Liver (tissue), 9 donors: ENCODE measurements around the gene MOV10L1. TPM values are rescaled to one million over a fixed set of nuclear protein-coding genes. Genes with fewer than 3 reads are reported as not detected.

Experiments used
- DNase-seq: peaks from one replicate; pipeline ENCODE4 v3.0.0-alpha.2; 2017; ENCODE audit warnings: low spot score
- H3K27ac ChIP-seq, 2 donors: one replicate each; pipeline ENCODE4 v1.7.0; 2013; ENCODE audit warnings: inconsistent platforms in 2 of 2, low read length in 2 of 2, control low read depth in 1 of 2, low read depth in 1 of 2, mild to moderate bottlenecking in 1 of 2
- H3K27me3 ChIP-seq, 4 donors: one replicate each; pipeline versions ENCODE4 v1.6.1 to v1.7.0; 2013; ENCODE audit warnings: low read length in 3 of 4, inconsistent platforms in 1 of 4, mild to moderate bottlenecking in 1 of 4, moderate library complexity in 1 of 4; ENCODE audit not compliant: control insufficient read depth in 4 of 4, insufficient read depth in 4 of 4
- H3K36me3 ChIP-seq, 4 donors: one replicate each; pipeline versions ENCODE4 v1.6.1 to v1.7.0; 2013; ENCODE audit warnings: low read length in 3 of 4, mild to moderate bottlenecking in 3 of 4, low read depth in 1 of 4, moderate library complexity in 1 of 4; ENCODE audit not compliant: control insufficient read depth in 4 of 4, insufficient read depth in 3 of 4
- H3K4me1 ChIP-seq, 4 donors: one replicate each; pipeline versions ENCODE4 v1.6.1 to v1.7.0; 2013; ENCODE audit warnings: low read length in 3 of 4, mild to moderate bottlenecking in 3 of 4, moderate library complexity in 1 of 4; ENCODE audit not compliant: control insufficient read depth in 4 of 4, insufficient read depth in 4 of 4
- H3K4me3 ChIP-seq, 3 donors: one replicate each; pipeline versions ENCODE4 v1.6.1 to v1.7.0; 2013; ENCODE audit warnings: low read length in 3 of 3, control low read depth in 1 of 3, low read depth in 1 of 3, mild to moderate bottlenecking in 1 of 3
- H3K9ac ChIP-seq, 2 donors: one replicate each; pipeline ENCODE4 v1.7.0; 2013; ENCODE audit warnings: low read length in 2 of 2, mild to moderate bottlenecking in 2 of 2, moderate library complexity in 2 of 2, control low read depth in 1 of 2, low read depth in 1 of 2
- H3K9me3 ChIP-seq, 4 donors: one replicate each; pipeline versions ENCODE4 v1.6.1 to v1.7.0; 2013; ENCODE audit warnings: low read length in 3 of 4; ENCODE audit not compliant: control insufficient read depth in 4 of 4
- EGR1 ChIP-seq, 2 donors: IDR thresholded peaks; 2 replicates each; pipeline ENCODE4 v1.6.1; 2016 to 2018; ENCODE audit warnings: antibody characterized with exemption in 2 of 2, low read depth in 2 of 2
- FOXA1 ChIP-seq: IDR thresholded peaks from 2 replicates; pipeline ENCODE4 v1.6.1; 2016; ENCODE audit warnings: antibody characterized with exemption
- FOXA2 ChIP-seq: IDR thresholded peaks from 2 replicates; pipeline ENCODE4 v1.6.1; 2016; ENCODE audit warnings: antibody characterized with exemption
- GABPA ChIP-seq, 2 donors: IDR thresholded peaks in 1 of 2; conservative IDR thresholded peaks in 1 of 2; 2 replicates each; pipeline ENCODE4 v1.6.1; 2016; ENCODE audit warnings: antibody characterized with exemption in 2 of 2, mild to moderate bottlenecking in 1 of 2, moderate library complexity in 1 of 2
- HNF4A ChIP-seq, 2 donors: conservative IDR thresholded peaks; 2 replicates each; pipeline ENCODE4 v1.6.1; 2016; ENCODE audit warnings: antibody characterized with exemption in 2 of 2, mild to moderate bottlenecking in 2 of 2
- HNF4G ChIP-seq: IDR thresholded peaks from 2 replicates; pipeline ENCODE4 v1.6.1; 2016; ENCODE audit warnings: antibody characterized with exemption
- JUND ChIP-seq, 2 donors: IDR thresholded peaks; 2 replicates each; pipeline ENCODE4 v1.6.1; 2016; ENCODE audit warnings: antibody characterized with exemption in 2 of 2
- NR2F2 ChIP-seq: IDR thresholded peaks from 2 replicates; pipeline ENCODE4 v1.6.1; 2016; ENCODE audit warnings: antibody characterized with exemption
- RAD21 ChIP-seq, 2 donors: IDR thresholded peaks; 2 replicates each; pipeline ENCODE4 v1.6.1; 2016; ENCODE audit warnings: antibody characterized with exemption in 2 of 2, mild to moderate bottlenecking in 2 of 2
- RXRA ChIP-seq, 2 donors: IDR thresholded peaks; 2 replicates each; pipeline ENCODE4 v1.6.1; 2017 to 2018; ENCODE audit warnings: antibody characterized with exemption in 2 of 2, mild to moderate bottlenecking in 1 of 2
- SP1 ChIP-seq: IDR thresholded peaks from 2 replicates; pipeline ENCODE4 v1.6.1; 2018; ENCODE audit warnings: antibody characterized with exemption, mild to moderate bottlenecking
- TAF1 ChIP-seq: conservative IDR thresholded peaks from 2 replicates; pipeline ENCODE4 v1.6.1; 2016; ENCODE audit warnings: antibody characterized with exemption, mild to moderate bottlenecking
- YY1 ChIP-seq: IDR thresholded peaks from 2 replicates; pipeline ENCODE4 v1.6.1; 2016; ENCODE audit warnings: antibody characterized with exemption, mild to moderate bottlenecking
- WGBS: extraction: QIAGEN DNeasy Blood & Tissue Kit; methylation state at CpG from one replicate; pipeline ENCODE4 v1.1.7; 2013; 5-methylcytosine and 5-hydroxymethylcytosine counted together
- polyA plus RNA-seq, 2 donors: library from polyadenylated mRNA; stranded (reverse) in 1 of 2; unstranded in 1 of 2; fragments of 200-250 nt in 1 of 2; fragments of >200 nt in 1 of 2; fragmentation: Nextera tagmentation in 1 of 2; extraction: Ambion mirVana in 1 of 2; gene quantifications; one replicate each; pipeline versions ENCODE4 v1.2.1 to v1.2.3, GENCODE V29; 2013 to 2015
- total RNA-seq, 2 donors: library from RNA; depleted of rRNA; stranded (reverse); fragments of >200 nt; gene quantifications; one replicate each; pipeline ENCODE4 v1.2.3, GENCODE V29; 2014
- TF ChIP-seq, protein P1 (sequence below): IDR thresholded peaks from 2 replicates; pipeline ENCODE4 v1.6.1; 2016; ENCODE audit warnings: antibody characterized with exemption
- TF ChIP-seq, protein P2 (sequence below): IDR thresholded peaks from 2 replicates; pipeline ENCODE4 v1.6.1; 2016; ENCODE audit warnings: antibody characterized with exemption, mild to moderate bottlenecking
- TF ChIP-seq, protein P3 (sequence below): IDR thresholded peaks from 2 replicates; pipeline ENCODE4 v1.6.1; 2016; ENCODE audit warnings: antibody characterized with exemption
- TF ChIP-seq, protein P4 (sequence below): fragments of 150-350 bp; IDR thresholded peaks from 2 replicates; pipeline ENCODE4 v1.5.1; 2017; ENCODE audit warnings: improper control_type of control experiment, low read depth, low read length; ENCODE audit not compliant: missing input control
- TF ChIP-seq, protein P5 (sequence below): IDR thresholded peaks from 2 replicates; pipeline ENCODE4 v1.6.1; 2016; ENCODE audit warnings: antibody characterized with exemption
- donor health status: healthy.
- donor health status: healthy.
- donor health status: healthy.
- donor health status: healthy.
- donor health status: healthy.

The MOV10L1 gene
- total and polyA plus RNA-seq, 4 donors, result 0.07 to 0.47 (median 0.17) TPM

DNA sequence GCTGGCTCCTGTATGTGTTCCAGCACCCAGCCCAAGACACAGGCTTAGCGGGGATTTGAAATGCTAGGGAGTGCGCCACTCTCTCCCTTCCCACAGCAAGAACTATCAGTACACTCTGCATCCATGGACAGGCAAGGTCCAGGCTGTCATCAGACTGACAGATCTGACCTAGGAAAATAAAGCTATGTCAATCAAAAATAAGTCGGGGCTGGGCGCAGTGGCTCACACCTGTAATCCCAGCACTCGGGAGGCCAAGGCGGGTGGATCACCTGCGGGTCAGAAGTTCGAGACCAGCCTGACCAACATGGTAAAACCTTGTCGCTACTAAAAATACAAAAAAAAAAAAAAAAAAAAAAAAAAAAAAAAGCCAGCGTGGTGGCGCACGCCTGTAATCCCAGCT lies 1.7 kb upstream of the MOV10L1 start:
- DNase-seq, result no peak
- no peaks in the 10 kb centered on the region for H3K36me3 ChIP-seq
- WGBS, result 93% methylated on average over 12 of the region's 12 CpGs
- TF ChIP-seq NR2F2 (no peak), EGR1 (IDR thresholded peaks at IDR 0.05; ENCODE audit: low read depth in 2 of 2) (no peak), SP1 (no peak), RXRA (IDR thresholded peaks at IDR 0.05) (no peak), FOXA2 (no peak), GABPA (IDR thresholded peaks at IDR 0.05 in 1 of 2, conservative IDR thresholded peaks at IDR 0.05 in 1 of 2) (no peak), FOXA1 (no peak)
- TF ChIP-seq, protein P1, sequence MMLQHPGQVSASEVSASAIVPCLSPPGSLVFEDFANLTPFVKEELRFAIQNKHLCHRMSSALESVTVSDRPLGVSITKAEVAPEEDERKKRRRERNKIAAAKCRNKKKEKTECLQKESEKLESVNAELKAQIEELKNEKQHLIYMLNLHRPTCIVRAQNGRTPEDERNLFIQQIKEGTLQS, result no peak
- TF ChIP-seq, protein P2, sequence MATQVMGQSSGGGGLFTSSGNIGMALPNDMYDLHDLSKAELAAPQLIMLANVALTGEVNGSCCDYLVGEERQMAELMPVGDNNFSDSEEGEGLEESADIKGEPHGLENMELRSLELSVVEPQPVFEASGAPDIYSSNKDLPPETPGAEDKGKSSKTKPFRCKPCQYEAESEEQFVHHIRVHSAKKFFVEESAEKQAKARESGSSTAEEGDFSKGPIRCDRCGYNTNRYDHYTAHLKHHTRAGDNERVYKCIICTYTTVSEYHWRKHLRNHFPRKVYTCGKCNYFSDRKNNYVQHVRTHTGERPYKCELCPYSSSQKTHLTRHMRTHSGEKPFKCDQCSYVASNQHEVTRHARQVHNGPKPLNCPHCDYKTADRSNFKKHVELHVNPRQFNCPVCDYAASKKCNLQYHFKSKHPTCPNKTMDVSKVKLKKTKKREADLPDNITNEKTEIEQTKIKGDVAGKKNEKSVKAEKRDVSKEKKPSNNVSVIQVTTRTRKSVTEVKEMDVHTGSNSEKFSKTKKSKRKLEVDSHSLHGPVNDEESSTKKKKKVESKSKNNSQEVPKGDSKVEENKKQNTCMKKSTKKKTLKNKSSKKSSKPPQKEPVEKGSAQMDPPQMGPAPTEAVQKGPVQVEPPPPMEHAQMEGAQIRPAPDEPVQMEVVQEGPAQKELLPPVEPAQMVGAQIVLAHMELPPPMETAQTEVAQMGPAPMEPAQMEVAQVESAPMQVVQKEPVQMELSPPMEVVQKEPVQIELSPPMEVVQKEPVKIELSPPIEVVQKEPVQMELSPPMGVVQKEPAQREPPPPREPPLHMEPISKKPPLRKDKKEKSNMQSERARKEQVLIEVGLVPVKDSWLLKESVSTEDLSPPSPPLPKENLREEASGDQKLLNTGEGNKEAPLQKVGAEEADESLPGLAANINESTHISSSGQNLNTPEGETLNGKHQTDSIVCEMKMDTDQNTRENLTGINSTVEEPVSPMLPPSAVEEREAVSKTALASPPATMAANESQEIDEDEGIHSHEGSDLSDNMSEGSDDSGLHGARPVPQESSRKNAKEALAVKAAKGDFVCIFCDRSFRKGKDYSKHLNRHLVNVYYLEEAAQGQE, result no peak
- TF ChIP-seq, protein P3, sequence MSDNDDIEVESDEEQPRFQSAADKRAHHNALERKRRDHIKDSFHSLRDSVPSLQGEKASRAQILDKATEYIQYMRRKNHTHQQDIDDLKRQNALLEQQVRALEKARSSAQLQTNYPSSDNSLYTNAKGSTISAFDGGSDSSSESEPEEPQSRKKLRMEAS, result no peak
- H3K9me3 ChIP-seq, result no peaks in the 10 kb centered on the region
- H3K4me1 ChIP-seq, result no peaks in the 10 kb centered on the region
- H3K27ac ChIP-seq, result no peak overlapping the region
- no peak overlapping the region for H3K4me3 ChIP-seq
- peaks cover 0 to under 1% (median 0%) of the 10 kb centered on the region in 4 donors for H3K27me3 ChIP-seq
- H3K9ac ChIP-seq, result no peak overlapping the region

DNA sequence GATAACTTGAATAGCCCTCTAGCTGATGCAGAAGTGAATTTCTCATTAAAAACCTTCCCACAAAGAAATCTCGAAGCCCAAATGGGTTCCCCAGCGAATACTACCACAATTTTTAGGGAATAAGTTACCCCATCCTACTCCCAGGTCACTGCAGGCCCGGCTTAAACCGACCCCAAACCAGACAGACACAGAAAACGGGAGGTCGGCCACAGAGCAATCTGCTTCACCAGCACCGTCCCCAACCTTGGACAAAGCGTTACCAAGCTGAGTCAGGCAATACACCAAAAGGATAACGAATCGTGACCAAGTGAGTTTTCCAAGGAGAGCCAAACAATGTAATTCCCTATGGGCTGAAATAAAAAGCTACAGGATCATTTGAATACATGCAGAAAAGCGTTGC lies 575 bp upstream of the MOV10L1 start:
- H3K36me3 ChIP-seq, result no peaks in the 10 kb centered on the region
- H3K4me1 ChIP-seq, result no peaks in the 10 kb centered on the region
- TF ChIP-seq RAD21 (IDR thresholded peaks at IDR 0.05) (no peak), RXRA (IDR thresholded peaks at IDR 0.05) (no peak), TAF1 (no peak), NR2F2 (no peak), JUND (IDR thresholded peaks at IDR 0.05) (no peak), FOXA1 (no peak), HNF4G (no peak), HNF4A (conservative IDR thresholded peaks at IDR 0.05) (no peak), FOXA2 (no peak), EGR1 (IDR thresholded peaks at IDR 0.05; ENCODE audit: low read depth in 2 of 2) (no peak), GABPA (IDR thresholded peaks at IDR 0.05 in 1 of 2, conservative IDR thresholded peaks at IDR 0.05 in 1 of 2) (no peak), SP1 (no peak), YY1 (no peak)
- TF ChIP-seq, protein P2, result no peak
- TF ChIP-seq, protein P4, sequence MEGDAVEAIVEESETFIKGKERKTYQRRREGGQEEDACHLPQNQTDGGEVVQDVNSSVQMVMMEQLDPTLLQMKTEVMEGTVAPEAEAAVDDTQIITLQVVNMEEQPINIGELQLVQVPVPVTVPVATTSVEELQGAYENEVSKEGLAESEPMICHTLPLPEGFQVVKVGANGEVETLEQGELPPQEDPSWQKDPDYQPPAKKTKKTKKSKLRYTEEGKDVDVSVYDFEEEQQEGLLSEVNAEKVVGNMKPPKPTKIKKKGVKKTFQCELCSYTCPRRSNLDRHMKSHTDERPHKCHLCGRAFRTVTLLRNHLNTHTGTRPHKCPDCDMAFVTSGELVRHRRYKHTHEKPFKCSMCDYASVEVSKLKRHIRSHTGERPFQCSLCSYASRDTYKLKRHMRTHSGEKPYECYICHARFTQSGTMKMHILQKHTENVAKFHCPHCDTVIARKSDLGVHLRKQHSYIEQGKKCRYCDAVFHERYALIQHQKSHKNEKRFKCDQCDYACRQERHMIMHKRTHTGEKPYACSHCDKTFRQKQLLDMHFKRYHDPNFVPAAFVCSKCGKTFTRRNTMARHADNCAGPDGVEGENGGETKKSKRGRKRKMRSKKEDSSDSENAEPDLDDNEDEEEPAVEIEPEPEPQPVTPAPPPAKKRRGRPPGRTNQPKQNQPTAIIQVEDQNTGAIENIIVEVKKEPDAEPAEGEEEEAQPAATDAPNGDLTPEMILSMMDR, result no peak
- TF ChIP-seq, protein P1, result no peak
- TF ChIP-seq, protein P3, result no peak
- TF ChIP-seq, protein P5, sequence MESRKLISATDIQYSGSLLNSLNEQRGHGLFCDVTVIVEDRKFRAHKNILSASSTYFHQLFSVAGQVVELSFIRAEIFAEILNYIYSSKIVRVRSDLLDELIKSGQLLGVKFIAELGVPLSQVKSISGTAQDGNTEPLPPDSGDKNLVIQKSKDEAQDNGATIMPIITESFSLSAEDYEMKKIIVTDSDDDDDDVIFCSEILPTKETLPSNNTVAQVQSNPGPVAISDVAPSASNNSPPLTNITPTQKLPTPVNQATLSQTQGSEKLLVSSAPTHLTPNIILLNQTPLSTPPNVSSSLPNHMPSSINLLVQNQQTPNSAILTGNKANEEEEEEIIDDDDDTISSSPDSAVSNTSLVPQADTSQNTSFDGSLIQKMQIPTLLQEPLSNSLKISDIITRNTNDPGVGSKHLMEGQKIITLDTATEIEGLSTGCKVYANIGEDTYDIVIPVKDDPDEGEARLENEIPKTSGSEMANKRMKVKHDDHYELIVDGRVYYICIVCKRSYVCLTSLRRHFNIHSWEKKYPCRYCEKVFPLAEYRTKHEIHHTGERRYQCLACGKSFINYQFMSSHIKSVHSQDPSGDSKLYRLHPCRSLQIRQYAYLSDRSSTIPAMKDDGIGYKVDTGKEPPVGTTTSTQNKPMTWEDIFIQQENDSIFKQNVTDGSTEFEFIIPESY, result no peak
- no peak for DNase-seq
- H3K9ac ChIP-seq, result no peak overlapping the region
- H3K9me3 ChIP-seq, result no peaks in the 10 kb centered on the region
- H3K27ac ChIP-seq, result no peak overlapping the region
- H3K4me3 ChIP-seq, result no peak overlapping the region
- H3K27me3 ChIP-seq, result no peaks in the 10 kb centered on the region
- WGBS, result 81% methylated on average over 11 of the region's 11 CpGs
